Activated T-helper 2 cell treated with anti-CD3 and anti-CD28 coated beads, Interferon-gamma antibody, Interleukin-2, Interleukin-4, amounts not matched to agents 10 μg/mL and 5 μg/mL and 100 μg/mL, durations not matched to agents 14 hours and 24 hours and 36 hours (primary cell): ENCODE measurements around the gene WARS2. TPM values are rescaled to one million over a fixed set of nuclear protein-coding genes. Genes with fewer than 3 reads are reported as not detected.

Source experiments
- total RNA-seq: library from RNA; stranded (reverse); gene quantifications from 2 replicates; pipeline ENCODE4 v1.2.3, GENCODE V29; 2022

Gene WARS2
- total RNA-seq, 1 donor from 2014 or later: 20.1 TPM

Other genes with a start within 250 kb of the WARS2 start
- gene TBX15, start 152.3 kb downstream of the WARS2 start, total RNA-seq: not detected in 2 replicates
- gene HAO2, start 228.1 kb upstream of the WARS2 start, total RNA-seq: not detected in 2 replicates